K562 (cell line): Measurements from ENCODE around the gene SLC16A5. TPM values are rescaled to one million over a fixed set of nuclear protein-coding genes. Genes with fewer than 3 reads are reported as not detected.

Experiments used
- ATAC-seq: fragments of 200-7000 bp; cut with Tn5 transposase; 3 replicates; pipeline ENCODE4 v1.9.1; 2020; ENCODE audit warnings: moderate library complexity
- BruUV-seq: library from RNA; stranded (reverse); fragments of 400-500 nt; replicated peaks from 2 replicates; lab custom pipeline; 2021; lab: Mats Ljungman, UMichigan
- CTCF ChIA-PET: fragments of 300-600 bp; formaldehyde crosslinking; extraction: SDS; loops from one replicate; lab custom pipeline; 2021; ENCODE audit warnings: low intra/inter-chr PET ratio; lab: Yijun Ruan, JAX
- POLR2A ChIA-PET: fragments of 300-600, 350-650 bp; sonication (Branson Sonifier 250); formaldehyde crosslinking; extraction: SDS; loops from one replicate; lab custom pipeline; 2021; ENCODE audit warnings: antibody characterized with exemption, inconsistent platforms; lab: Yijun Ruan, JAX
- DNase-seq, 4 experiments: peaks; one replicate each; pipeline versions ENCODE4 v3.0.0 to v3.0.0-alpha.2; 2011 to 2018; ENCODE audit warnings: low spot score in 3 of 4, mixed read lengths in 3 of 4; ENCODE audit errors: extremely low read depth in 1 of 4
- FAIRE-seq: peaks from 2 replicates; lab custom pipeline; 2011; peaks lifted over from hg19 to GRCh38; lab: Jason Lieb, UNC
- H2AFZ ChIP-seq: 2 replicates; pipeline ENCODE4 v1.6.0; 2011; ENCODE audit warnings: low read depth, low read length, control low read depth, inconsistent platforms
- H3K27ac ChIP-seq: fragments of 200-600 bp; 3 replicates; pipeline ENCODE4 v1.8.0; 2011; ENCODE audit warnings: low read depth, mild to moderate bottlenecking, control low read depth, inconsistent platforms, low read length, moderate library complexity, mixed read lengths; ENCODE audit errors: extremely low read depth
- H3K27me3 ChIP-seq, 2 experiments: fragments of 300-600 bp in 1 of 2; 2 replicates in 1 of 2; 3 replicates in 1 of 2; pipeline versions ENCODE4 v1.6.0 to v1.8.0; 2011; ENCODE audit warnings: inconsistent platforms in 2 of 2, low read length in 2 of 2, mild to moderate bottlenecking in 1 of 2, mixed read lengths in 1 of 2, moderate library complexity in 1 of 2; ENCODE audit not compliant: control insufficient read depth in 2 of 2, insufficient read depth in 2 of 2
- H3K36me3 ChIP-seq: fragments of 300-600 bp; 3 replicates; pipeline ENCODE4 v1.8.0; 2011; ENCODE audit warnings: mild to moderate bottlenecking, low read length, inconsistent platforms; ENCODE audit not compliant: control insufficient read depth, insufficient read depth
- H3K4me1 ChIP-seq, 2 experiments: fragments of 200-600 bp in 1 of 2; replicated peaks in 1 of 2; 2 replicates in 1 of 2; 3 replicates in 1 of 2; pipeline versions ENCODE4 v1.5.1 to v1.8.0; 2011; ENCODE audit warnings: inconsistent platforms in 2 of 2, low read length in 2 of 2, mild to moderate bottlenecking in 1 of 2, mixed read lengths in 1 of 2, moderate library complexity in 1 of 2; ENCODE audit not compliant: control insufficient read depth in 2 of 2, insufficient read depth in 2 of 2
- H3K4me2 ChIP-seq: 2 replicates; pipeline ENCODE4 v1.6.1; 2011; ENCODE audit warnings: low read length, control low read depth, inconsistent platforms, mixed read lengths; ENCODE audit not compliant: insufficient read depth
- H3K4me3 ChIP-seq: fragments of 200-600 bp; sonication (generic), shearing (Covaris generic); 2 replicates; pipeline ENCODE4 v1.5.1; 2016; ENCODE audit warnings: control low read depth, inconsistent platforms
- H3K79me2 ChIP-seq: fragments of 200-600 bp; 3 replicates; pipeline ENCODE4 v1.8.0; 2011; ENCODE audit warnings: low read length, inconsistent platforms; ENCODE audit not compliant: control insufficient read depth, insufficient read depth
- H3K9ac ChIP-seq, 2 experiments: 2 replicates each; pipeline versions ENCODE4 v1.6.0 to v1.6.1; 2011; ENCODE audit warnings: low read depth in 2 of 2, low read length in 2 of 2, control low read depth in 1 of 2, inconsistent platforms in 1 of 2, mild to moderate bottlenecking in 1 of 2, mixed read lengths in 1 of 2; ENCODE audit not compliant: insufficient read depth in 1 of 2
- H3K9me1 ChIP-seq: one replicate; pipeline ENCODE4 v1.6.0; 2011; ENCODE audit warnings: inconsistent platforms, mild to moderate bottlenecking, low read length, moderate library complexity; ENCODE audit not compliant: control insufficient read depth, insufficient read depth
- H3K9me3 ChIP-seq: replicated peaks from 2 replicates; pipeline ENCODE4 v1.5.1; 2011; ENCODE audit warnings: low read depth, low read length, inconsistent platforms; ENCODE audit not compliant: control insufficient read depth, insufficient read depth
- H4K20me1 ChIP-seq: replicated peaks from 2 replicates; pipeline ENCODE4 v1.6.1; 2011; ENCODE audit warnings: low read length, inconsistent platforms, mixed read lengths; ENCODE audit not compliant: control insufficient read depth, insufficient read depth
- CBFA2T3 ChIP-seq: fragments of 450-650 bp; IDR thresholded peaks from 2 replicates; pipeline ENCODE4 v1.6.1; 2017
- GABPB2 ChIP-seq: fragments of 250-450 bp; sonication (Bioruptor Pico); conservative IDR thresholded peaks from 2 replicates; pipeline ENCODE4 v1.5.1; 2021; ENCODE audit warnings: mild to moderate bottlenecking
- POLR2AphosphoS2 ChIP-seq: IDR thresholded peaks from 2 replicates; pipeline ENCODE4 v1.6.1; 2012; ENCODE audit warnings: low read length, improper control_type of control experiment
- POLR2G ChIP-seq: fragments of 200-400 bp; formaldehyde crosslinking; IDR thresholded peaks from 2 replicates; pipeline ENCODE4 v1.6.1; 2017; ENCODE audit warnings: low read depth, mild to moderate bottlenecking, antibody characterized with exemption, low read length, moderate library complexity
- TSC22D4 ChIP-seq: fragments of 450-650 bp; IDR thresholded peaks from 2 replicates; pipeline ENCODE4 v1.6.1; 2016; ENCODE audit warnings: missing genetic modification characterization, missing biosample characterization, control low read depth
- U2AF2 ChIP-seq: fragments of 200-400 bp; formaldehyde crosslinking; optimal IDR thresholded peaks from 2 replicates; pipeline ENCODE3; 2017; ENCODE audit warnings: low read depth, mild to moderate bottlenecking, low read length
- ZNF212 ChIP-seq: fragments of 450-650 bp; formaldehyde crosslinking; IDR thresholded peaks from 2 replicates; pipeline ENCODE4 v1.4.0; 2020; ENCODE audit warnings: mild to moderate bottlenecking
- ZNF41 ChIP-seq: fragments of 250-450 bp; sonication (Bioruptor Pico); conservative IDR thresholded peaks from 2 replicates; pipeline ENCODE4 v1.4.0; 2020; ENCODE audit warnings: mild to moderate bottlenecking
- WGBS: fragments of 100-300 bp; shearing (Covaris generic); methylation state at CpG from one replicate; pipeline ENCODE4 v1.1.6; 2016; ENCODE audit warnings: low coverage, mixed read lengths; ENCODE audit not compliant: insufficient coverage; ENCODE audit errors: missing lambda C conversion rate; 5-methylcytosine and 5-hydroxymethylcytosine counted together
- in situ Hi-C: fragments of 300-500 bp; cut with MboI; formaldehyde crosslinking; loops from 4 replicates; pipeline ENCODE4 v1.15.0; 2018; ENCODE audit warnings: inconsistent platforms, mixed read lengths
- intact Hi-C: fragments of 100-400 bp; cut with micrococcal nuclease; formaldehyde crosslinking; loops from 2 replicates; pipeline ENCODE4 v1.14.2; 2022
- polyA plus RNA-seq, 8 experiments: library from polyadenylated mRNA; depleted of rRNA in 4 of 8; stranded (reverse) in 5 of 8; unstranded in 3 of 8; fragments of >200 nt; fragmentation: Nextera tagmentation in 2 of 8; fragmentation: Illumina TruSeq in 1 of 8; extraction: Ambion mirVana in 2 of 8; extraction: Trizol in 1 of 8; gene quantifications; 2 replicates each; pipeline versions ENCODE4 v1.2.1 to v1.2.3, GENCODE V29; 2011 to 2014; ENCODE audit warnings: inconsistent platforms in 1 of 8, missing spikeins in 1 of 8
- total RNA-seq, 7 experiments: library from RNA; depleted of rRNA in 6 of 7; stranded (reverse); fragments of >200 nt in 6 of 7; fragmentation: Illumina TruSeq in 2 of 7; extraction: Trizol in 2 of 7; gene quantifications; 2 replicates each; pipeline versions ENCODE4 v1.2.1 to v1.2.3, GENCODE V29; 2011 to 2021; ENCODE audit warnings: low replicate concordance in 1 of 7

Gene SLC16A5
- total and polyA plus RNA-seq, 9 of the 15 experiments (the other 6 are each of a cell fraction or from before 2014, with no cell fraction given), result 0.06 to 2.6 (median 0.91) TPM

DNA sequence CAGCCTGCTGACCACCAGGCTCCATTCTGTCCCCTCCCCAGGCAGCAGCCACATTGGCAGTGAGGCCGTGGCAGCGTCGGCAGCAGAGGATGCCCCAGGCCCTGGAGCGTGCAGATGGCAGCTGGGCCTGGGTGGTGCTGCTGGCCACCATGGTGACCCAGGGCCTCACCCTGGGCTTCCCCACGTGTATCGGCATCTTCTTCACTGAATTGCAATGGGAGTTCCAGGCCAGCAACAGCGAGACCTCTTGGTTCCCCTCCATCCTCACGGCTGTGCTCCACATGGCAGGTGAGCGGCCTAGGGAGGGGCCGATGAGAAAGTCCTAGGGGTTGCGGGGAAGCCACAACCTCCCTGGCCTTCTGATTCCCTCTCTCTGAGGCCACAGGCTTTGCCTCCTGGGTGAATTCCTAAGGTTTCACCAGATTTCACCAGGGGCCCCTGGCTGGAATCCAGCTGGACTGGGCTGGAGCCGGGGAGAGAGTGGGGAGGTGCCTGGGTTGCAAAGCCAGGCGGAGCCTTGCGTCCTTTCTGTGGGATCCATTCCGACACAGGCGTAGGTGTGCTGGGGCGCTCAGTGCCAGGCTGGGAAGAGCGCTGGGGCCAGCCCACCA is 5.9 kb downstream of the SLC16A5 start (continued):
- no peak for TF ChIP-seq POLR2AphosphoS2

DNA sequence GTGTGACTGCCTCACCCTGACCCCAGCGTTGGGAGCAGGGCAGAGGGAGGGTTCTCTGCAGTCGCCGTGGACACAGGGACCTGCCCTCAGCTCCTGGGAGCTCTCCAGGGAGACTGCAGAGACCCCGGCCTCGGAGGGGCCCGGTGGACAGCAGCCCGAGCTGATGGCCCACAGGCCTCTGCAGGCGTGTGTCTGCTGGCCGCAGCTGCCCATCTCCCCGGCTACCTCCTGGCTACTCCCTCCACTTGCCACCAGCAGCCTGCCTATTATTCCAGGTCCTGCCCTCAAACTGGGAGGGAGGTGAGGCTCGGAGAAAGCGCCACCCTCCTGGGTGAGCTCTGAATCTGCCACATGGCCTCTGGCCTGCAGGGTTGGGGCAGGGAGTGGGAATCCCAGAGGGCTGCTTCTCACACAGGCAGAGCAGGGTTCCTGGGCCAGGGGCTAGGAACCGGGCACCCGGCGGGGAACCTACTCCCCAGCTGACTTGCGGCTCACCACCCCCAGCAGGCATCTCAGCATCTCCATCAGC is 7.2 kb downstream of the SLC16A5 start:
- CTCF ChIA-PET, result no interaction called here
- Histone ChIP-seq H3K36me3 (no peaks in the 10 kb centered on the region), H3K4me1 (peaks cover 42 to 65% of the 10 kb centered on the region in 2 experiments), H3K4me3 (no peak overlapping the region), H3K9ac (peak overlapping the region in 1 of 2 experiments; percentile 63; a peak in 2 of 4 replicates), H3K4me2 (no peak overlapping the region), H3K27me3 (no peaks in the 10 kb centered on the region; a peak in 1 of 5 replicates), H3K79me2 (no peaks in the 10 kb centered on the region; the same call in 2 of the 3 replicates), H4K20me1 (no peaks in the 10 kb centered on the region), H3K9me3 (no peaks in the 10 kb centered on the region)
- 75% methylated on average over 14 of the region's 16 CpGs for WGBS
- no TSS peak for BruUV-seq
- ATAC-seq (no peak), DNase-seq (no peak)
- no peak for TF ChIP-seq CBFA2T3
- TF ChIP-seq POLR2G, result 0 out of 2 replicates have a peak, but pooled peaks have one; percentile 23
- TF ChIP-seq GABPB2, result no peak
- no peak for TF ChIP-seq U2AF2
- TF ChIP-seq ZNF41, result no peak
- no peak for TF ChIP-seq TSC22D4
- no peak for TF ChIP-seq ZNF212 (CRISPR knock-in tag)
- TF ChIP-seq, all 486 proteins: peak for 1
- no peaks in the 10 kb centered on the region for H3K9me1 ChIP-seq
- H2AFZ ChIP-seq, result no peak overlapping the region
- POLR2A ChIA-PET, result interaction anchor here (0.6 to 1.7 kb wide), 6 partner anchors 9 to 532 kb away, joined by 3 to 8 read pairs (median 3); no protein-coding TSS in a partner anchor
- in situ Hi-C loops, result no loop called here
- H3K27ac ChIP-seq, result no peak overlapping the region
- intact Hi-C loops, result no loop called here
- no peak for FAIRE-seq
